ENCODE results near the gene DET1. TPM values are rescaled to one million over a fixed set of nuclear protein-coding genes. Genes with fewer than 3 reads are reported as not detected.
"Not testable (repeated sequence)": the region's sequence is repeated elsewhere in the genome, so short reads cannot be mapped to it uniquely, and the experiment has no call there.

Gene DET1
- total RNA-seq, 1 donor from 2014 or later: 1.6 TPM

- DNase-seq (ENCODE audit: low read depth in 2 of 2): no peak
Observed at GRCh38 chr15:88498996-88499395, 47.5 kb downstream of the DET1 start.

- no peak for DNase-seq (ENCODE audit: low read depth in 2 of 2)
Observed at GRCh38 chr15:88497109-88497765, 49.2 kb downstream of the DET1 start.

GRCh38 chr15:88493844-88494243 is 52.6 kb downstream of the DET1 start:
- DNase-seq (ENCODE audit: low read depth in 2 of 2): no peak

GRCh38 chr15:88491158-88491557 is 55.3 kb downstream of the DET1 start:
- no peak for DNase-seq (ENCODE audit: low read depth in 2 of 2)

GRCh38 chr15:88490036-88490435 is 56.4 kb downstream of the DET1 start:
- DNase-seq (ENCODE audit: low read depth in 2 of 2): no peak

GRCh38 chr15:88489321-88489720 is 57.2 kb downstream of the DET1 start:
- DNase-seq (ENCODE audit: low read depth in 2 of 2): no peak

GRCh38 chr15:88487796-88488523 is 58.5 kb downstream of the DET1 start:
- DNase-seq (ENCODE audit: low read depth in 2 of 2): no peak

GRCh38 chr15:88487178-88487795 is 59.2 kb downstream of the DET1 start:
- DNase-seq (ENCODE audit: low read depth in 2 of 2): no peak

- DNase-seq (ENCODE audit: low read depth in 2 of 2): no peak
Observed at GRCh38 chr15:88484682-88485331, 61.7 kb downstream of the DET1 start.

GRCh38 chr15:88482263-88482662 is 64.2 kb downstream of the DET1 start:
- DNase-seq (ENCODE audit: low read depth in 2 of 2): no peak

- no peak for DNase-seq (ENCODE audit: low read depth in 2 of 2)
Observed at GRCh38 chr15:88480981-88481380, 65.5 kb downstream of the DET1 start.

GRCh38 chr15:88479169-88479568 is 67.3 kb downstream of the DET1 start:
- DNase-seq (ENCODE audit: low read depth in 2 of 2): no peak

GRCh38 chr15:88477904-88478303 is 68.6 kb downstream of the DET1 start:
- DNase-seq (ENCODE audit: low read depth in 2 of 2): no peak

GRCh38 chr15:88477126-88477525 is 69.4 kb downstream of the DET1 start:
- no peak for DNase-seq (ENCODE audit: low read depth in 2 of 2)

- peak; percentile 54 to 80 for DNase-seq (ENCODE audit: low read depth in 2 of 2)
Observed at GRCh38 chr15:88476635-88477060, 69.8 kb downstream of the DET1 start.

- DNase-seq (ENCODE audit: low read depth in 2 of 2): not testable (repeated sequence)
Observed at GRCh38 chr15:88473661-88474293, 72.7 kb downstream of the DET1 start.

GRCh38 chr15:88472225-88472624 is 74.3 kb downstream of the DET1 start:
- no peak for DNase-seq (ENCODE audit: low read depth in 2 of 2)

GRCh38 chr15:88470625-88471372 is 75.7 kb downstream of the DET1 start:
- DNase-seq (ENCODE audit: low read depth in 2 of 2): no peak

GRCh38 chr15:88469321-88469720 is 77.2 kb downstream of the DET1 start:
- no peak for DNase-seq (ENCODE audit: low read depth in 2 of 2)

- DNase-seq (ENCODE audit: low read depth in 2 of 2): not testable (repeated sequence)
Observed at GRCh38 chr15:88468721-88469120, 77.8 kb downstream of the DET1 start.

GRCh38 chr15:88467935-88468528 is 78.4 kb downstream of the DET1 start:
- peak; percentile 7 to 19 for DNase-seq (ENCODE audit: low read depth in 2 of 2)

All from lung microvascular endothelial cell (primary cell).